ENCODE data around the gene NAALADL2. TPM values are rescaled to one million over a fixed set of nuclear protein-coding genes. Genes with fewer than 3 reads are reported as not detected.

The NAALADL2 gene
- total and polyA plus RNA-seq, 2 of the 8 experiments (the other 6 are each of a cell fraction or from before 2014, with no cell fraction given), result 0.12 to 0.22 TPM

DNA sequence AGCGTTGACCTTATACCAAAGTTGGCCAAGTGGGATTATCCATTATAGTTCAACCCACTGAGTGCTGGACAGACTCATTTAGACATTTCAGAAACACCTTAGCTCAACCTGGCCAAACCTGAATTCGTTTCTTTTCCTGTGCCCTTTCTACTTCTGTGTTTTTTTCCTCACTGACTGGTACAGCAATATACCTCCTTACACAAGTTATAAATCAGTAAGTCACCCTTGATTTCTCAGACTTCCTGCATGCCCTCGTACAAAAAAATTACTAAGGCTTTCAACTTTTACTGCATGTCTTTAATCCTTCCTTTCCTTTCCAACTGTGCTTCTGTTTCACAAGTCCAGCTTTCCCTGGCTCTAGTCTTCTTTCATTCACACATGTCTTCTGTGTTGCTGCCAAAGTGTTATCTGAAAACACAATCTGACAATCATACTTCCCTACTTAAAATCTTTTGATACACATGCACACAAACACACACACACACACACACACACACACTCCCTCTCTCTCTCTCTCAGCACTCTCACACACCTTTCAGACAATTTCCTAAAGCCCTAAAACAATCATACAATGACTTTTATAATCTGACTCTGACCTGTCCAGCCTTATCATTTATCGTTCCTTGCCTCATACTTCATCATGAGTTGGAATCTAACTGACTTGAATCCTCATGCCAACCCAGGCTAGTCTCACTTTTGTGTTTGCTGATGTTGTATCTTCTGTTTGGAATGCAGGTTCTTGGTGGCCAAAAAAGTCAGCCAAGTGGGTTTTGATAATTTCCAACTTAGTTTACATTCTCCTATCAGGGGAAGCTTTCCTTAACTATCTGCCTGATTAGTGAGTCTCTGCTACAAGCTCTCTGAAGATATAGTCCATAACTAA lies 436.4 kb downstream of the NAALADL2 start (continued):
- no peak for TF ChIP-seq BRCA1 (IDR thresholded peaks at IDR 0.05; ENCODE audit: low read depth, low read length)
- no peak for TF ChIP-seq GABPA (IDR thresholded peaks at IDR 0.05; ENCODE audit: borderline replicate concordance, insufficient read depth, low read length)
- TF ChIP-seq HDAC2 (IDR thresholded peaks at IDR 0.05; ENCODE audit: borderline replicate concordance in 1 of 2, low read depth in 2 of 2, low read length in 2 of 2), result no peak
- TF ChIP-seq SIRT6 (IDR thresholded peaks at IDR 0.05; ENCODE audit: low read length), result no peak
- TF ChIP-seq, protein P1, sequence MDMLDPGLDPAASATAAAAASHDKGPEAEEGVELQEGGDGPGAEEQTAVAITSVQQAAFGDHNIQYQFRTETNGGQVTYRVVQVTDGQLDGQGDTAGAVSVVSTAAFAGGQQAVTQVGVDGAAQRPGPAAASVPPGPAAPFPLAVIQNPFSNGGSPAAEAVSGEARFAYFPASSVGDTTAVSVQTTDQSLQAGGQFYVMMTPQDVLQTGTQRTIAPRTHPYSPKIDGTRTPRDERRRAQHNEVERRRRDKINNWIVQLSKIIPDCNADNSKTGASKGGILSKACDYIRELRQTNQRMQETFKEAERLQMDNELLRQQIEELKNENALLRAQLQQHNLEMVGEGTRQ (IDR thresholded peaks at IDR 0.05; ENCODE audit: low read length), result no peak
- TF ChIP-seq BACH1 (IDR thresholded peaks at IDR 0.05; ENCODE audit: low read length), result no peak
